Dermis blood vessel endothelial cell (primary cell): ENCODE results near the gene POMT2. TPM values are rescaled to one million over a fixed set of nuclear protein-coding genes. Genes with fewer than 3 reads are reported as not detected.
"Not testable (repeated sequence)": the region's sequence is repeated elsewhere in the genome, so short reads cannot be mapped to it uniquely, and the experiment has no call there.

ENCODE experiments used
- DNase-seq: peaks from one replicate; pipeline ENCODE4 v3.0.0; 2010
- total RNA-seq: library from RNA; depleted of rRNA; stranded (reverse); fragments of >200 nt; gene quantifications from 2 replicates; pipeline ENCODE4 v1.2.3, GENCODE V29; 2014

POMT2 gene
- total RNA-seq, 1 donor from 2014 or later, result 8.5 TPM

GRCh38 chr14:77290705-77291104, 30.0 kb downstream of the POMT2 start:
- DNase-seq, result no peak

- no peak for DNase-seq
Measured at GRCh38 chr14:77286576-77286975, 34.1 kb downstream of the POMT2 start.

GRCh38 chr14:77284466-77284865, 36.2 kb downstream of the POMT2 start:
- DNase-seq, result no peak

GRCh38 chr14:77284066-77284465, 36.6 kb downstream of the POMT2 start:
- no peak for DNase-seq

- DNase-seq, result no peak
Measured at GRCh38 chr14:77281852-77282410, 38.8 kb downstream of the POMT2 start.

GRCh38 chr14:77280921-77281320, 39.8 kb downstream of the POMT2 start:
- not testable (repeated sequence) for DNase-seq

- DNase-seq, result no peak
Measured at GRCh38 chr14:77279719-77280118, 41.0 kb downstream of the POMT2 start.

- no peak for DNase-seq
Measured at GRCh38 chr14:77278461-77279230, 42.0 kb downstream of the POMT2 start.

GRCh38 chr14:77276959-77277358, 43.7 kb downstream of the POMT2 start:
- DNase-seq, result no peak

- DNase-seq, result no peak
Measured at GRCh38 chr14:77276295-77276935, 44.3 kb downstream of the POMT2 start.

- no peak for DNase-seq
Measured at GRCh38 chr14:77275601-77276017, 45.1 kb downstream of the POMT2 start.

- DNase-seq, result no peak
Measured at GRCh38 chr14:77275041-77275580, 45.6 kb downstream of the POMT2 start.

GRCh38 chr14:77273796-77274195, 46.9 kb downstream of the POMT2 start:
- DNase-seq, result no peak

GRCh38 chr14:77272261-77272660, 48.4 kb downstream of the POMT2 start:
- no peak for DNase-seq

GRCh38 chr14:77271113-77271710, 49.5 kb downstream of the POMT2 start, which contains the start of gene NGB:
NGB (minus strand) TSS chr14:77271206; CDS start chr14:77270937, 269 bp downstream.
- DNase-seq, result no peak

- no peak for DNase-seq
Measured at GRCh38 chr14:77270361-77271112, 50.1 kb downstream of the POMT2 start.

GRCh38 chr14:77268989-77269600, 51.6 kb downstream of the POMT2 start:
- DNase-seq, result no peak

GRCh38 chr14:77267937-77268699, 52.6 kb downstream of the POMT2 start:
- no peak for DNase-seq

- DNase-seq, result no peak
Measured at GRCh38 chr14:77266336-77266735, 54.3 kb downstream of the POMT2 start.

GRCh38 chr14:77265561-77266335, 54.9 kb downstream of the POMT2 start:
- no peak for DNase-seq
